Lower leg skin (tissue), 4 donors: Measurements from ENCODE around the gene OR2V2. TPM values are rescaled to one million over a fixed set of nuclear protein-coding genes. Genes with fewer than 3 reads are reported as not detected.

Source experiments
- DNase-seq, 2 donors: peaks; one replicate each; pipeline ENCODE4 v3.0.0-alpha.2; 2019; ENCODE audit warnings: low spot score in 2 of 2
- H3K4me3 ChIP-seq: fragments of 200-600 bp; sonication (generic); 2 replicates; pipeline ENCODE4 v1.5.1; 2017; ENCODE audit warnings: mild to moderate bottlenecking, low read depth; ENCODE audit not compliant: poor library complexity, severe bottlenecking
- POLR2A ChIP-seq, 2 donors: fragments of 450-650 bp; IDR thresholded peaks; one replicate each; pipeline ENCODE4 v1.6.1; 2016 to 2017; ENCODE audit warnings: antibody characterized with exemption in 2 of 2, mild to moderate bottlenecking in 1 of 2, moderate library complexity in 1 of 2
- WGBS, 2 donors: methylation state at CpG; one replicate each; pipeline ENCODE4 v1.1.5; 2018; 5-methylcytosine and 5-hydroxymethylcytosine counted together
- intact Hi-C: fragments of 100-400 bp; cut with DNase I; formaldehyde crosslinking; loops from one replicate; pipeline ENCODE4 v1.15.0; 2023; ENCODE audit warnings: low total_unique reads
- total RNA-seq, 4 donors: library from RNA; depleted of rRNA; stranded (reverse); fragments of >200 nt; gene quantifications; one replicate each; pipeline ENCODE4 v1.1.0, GENCODE V29; 2016
- TF ChIP-seq, protein P1 (sequence below), 3 donors: fragments of 450-650 bp; IDR thresholded peaks; one replicate each; pipeline ENCODE4 v1.5.1; 2016; ENCODE audit warnings: antibody characterized with exemption in 3 of 3, mild to moderate bottlenecking in 3 of 3, moderate library complexity in 2 of 3

The OR2V2 gene
- total RNA-seq, 4 donors from 2014 or later, result not detected

GRCh38 chr5:181192337-181193046 is 45.1 kb downstream of the OR2V2 start:
- 48 to 52% methylated on average over 12 of the region's 12 CpGs for WGBS, 2 donors
- intact Hi-C loops, result no loop called here
- H3K4me3 ChIP-seq, result peak overlapping the region; percentile 60
- no peak for DNase-seq
- TF ChIP-seq, protein P1, sequence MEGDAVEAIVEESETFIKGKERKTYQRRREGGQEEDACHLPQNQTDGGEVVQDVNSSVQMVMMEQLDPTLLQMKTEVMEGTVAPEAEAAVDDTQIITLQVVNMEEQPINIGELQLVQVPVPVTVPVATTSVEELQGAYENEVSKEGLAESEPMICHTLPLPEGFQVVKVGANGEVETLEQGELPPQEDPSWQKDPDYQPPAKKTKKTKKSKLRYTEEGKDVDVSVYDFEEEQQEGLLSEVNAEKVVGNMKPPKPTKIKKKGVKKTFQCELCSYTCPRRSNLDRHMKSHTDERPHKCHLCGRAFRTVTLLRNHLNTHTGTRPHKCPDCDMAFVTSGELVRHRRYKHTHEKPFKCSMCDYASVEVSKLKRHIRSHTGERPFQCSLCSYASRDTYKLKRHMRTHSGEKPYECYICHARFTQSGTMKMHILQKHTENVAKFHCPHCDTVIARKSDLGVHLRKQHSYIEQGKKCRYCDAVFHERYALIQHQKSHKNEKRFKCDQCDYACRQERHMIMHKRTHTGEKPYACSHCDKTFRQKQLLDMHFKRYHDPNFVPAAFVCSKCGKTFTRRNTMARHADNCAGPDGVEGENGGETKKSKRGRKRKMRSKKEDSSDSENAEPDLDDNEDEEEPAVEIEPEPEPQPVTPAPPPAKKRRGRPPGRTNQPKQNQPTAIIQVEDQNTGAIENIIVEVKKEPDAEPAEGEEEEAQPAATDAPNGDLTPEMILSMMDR (IDR thresholded peaks at IDR 0.05), result no peak
- TF ChIP-seq POLR2A (IDR thresholded peaks at IDR 0.05), result no peak

DNA sequence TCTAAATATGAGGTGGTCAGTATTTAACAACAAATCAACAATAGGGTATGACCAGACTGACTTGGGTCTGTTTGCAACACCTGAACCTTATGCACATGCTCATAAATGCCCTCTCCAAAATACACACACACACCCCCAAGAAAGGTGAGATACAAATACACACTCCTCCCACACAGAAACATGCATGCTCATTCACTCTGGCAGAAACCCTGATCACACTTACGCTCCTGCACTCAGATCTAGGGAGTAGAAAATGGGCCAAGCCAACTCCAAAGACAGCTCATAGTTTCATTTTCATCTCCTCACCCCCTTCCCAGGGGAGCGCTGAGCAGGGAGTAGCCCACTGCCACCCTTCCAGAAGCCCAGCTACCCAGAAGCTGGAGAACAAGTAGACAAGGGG is 46.3 kb downstream of the OR2V2 start:
- H3K4me3 ChIP-seq, result no peak overlapping the region
- WGBS, 2 donors, result 54 to 72% methylated on average over 2 of the region's 2 CpGs
- TF ChIP-seq, protein P1 (IDR thresholded peaks at IDR 0.05), result no peak
- TF ChIP-seq POLR2A (IDR thresholded peaks at IDR 0.05), result no peak
- intact Hi-C loops, result no loop called here
- DNase-seq, result no peak

GRCh38 chr5:181194489-181195248 is 47.3 kb downstream of the OR2V2 start:
- WGBS, 2 donors, result 77 to 84% methylated on average over 19 to 21 of the region's 21 CpGs
- no peak for TF ChIP-seq POLR2A (IDR thresholded peaks at IDR 0.05)
- TF ChIP-seq, protein P1 (IDR thresholded peaks at IDR 0.05), result no peak
- DNase-seq, result no peak
- H3K4me3 ChIP-seq, result no peak overlapping the region
- intact Hi-C loops, result no loop called here

GRCh38 chr5:181195249-181195761 is 47.9 kb downstream of the OR2V2 start:
- intact Hi-C loops, result no loop called here
- TF ChIP-seq POLR2A (IDR thresholded peaks at IDR 0.05), result no peak
- TF ChIP-seq, protein P1 (IDR thresholded peaks at IDR 0.05), result no peak
- no peak for DNase-seq
- H3K4me3 ChIP-seq, result no peak overlapping the region
- WGBS, 2 donors, result 86% methylated on average over 32 to 42 of the region's 45 CpGs

DNA sequence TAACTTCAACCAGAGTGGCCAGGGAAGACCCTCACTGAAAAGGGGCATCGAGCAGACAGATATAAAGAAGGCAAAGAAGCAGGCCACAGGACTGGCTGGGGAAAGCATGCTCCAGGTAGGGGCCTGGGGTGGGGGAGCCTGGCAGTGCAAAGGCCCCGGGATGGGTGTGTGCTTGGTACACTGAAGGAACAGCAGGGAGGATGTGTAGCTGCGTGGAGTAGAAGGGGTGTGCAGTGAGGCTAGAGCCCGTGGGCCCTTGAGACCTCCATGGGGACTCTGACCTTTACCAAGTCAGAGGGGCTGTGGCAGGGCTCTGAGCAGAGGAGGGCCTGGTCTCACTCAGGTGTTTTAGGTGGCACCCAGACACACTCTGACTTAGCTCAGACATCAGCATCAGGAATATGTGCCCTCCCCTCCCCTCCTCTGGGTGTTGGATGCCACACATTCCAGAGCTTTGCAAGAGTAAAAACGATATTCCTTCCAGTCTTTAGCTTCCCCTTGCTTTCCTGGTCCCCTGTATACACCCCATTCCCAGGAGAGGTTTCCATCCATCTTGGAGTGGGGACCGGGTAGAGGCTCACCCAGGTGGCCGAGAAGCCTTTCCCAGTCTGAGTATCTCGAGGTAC is 50.1 kb downstream of the OR2V2 start:
- intact Hi-C loops, result no loop called here
- 72 to 77% methylated on average over 8 of the region's 8 CpGs for WGBS, 2 donors
- no peak overlapping the region for H3K4me3 ChIP-seq
- no peak for DNase-seq
- TF ChIP-seq POLR2A (IDR thresholded peaks at IDR 0.05), result no peak
